ENCODE data around the gene DEFB128.

The DEFB128 gene

GRCh38 chr20:145877-146276, 43.6 kb downstream of the DEFB128 start:
- DNase-seq, result no peak

DNA sequence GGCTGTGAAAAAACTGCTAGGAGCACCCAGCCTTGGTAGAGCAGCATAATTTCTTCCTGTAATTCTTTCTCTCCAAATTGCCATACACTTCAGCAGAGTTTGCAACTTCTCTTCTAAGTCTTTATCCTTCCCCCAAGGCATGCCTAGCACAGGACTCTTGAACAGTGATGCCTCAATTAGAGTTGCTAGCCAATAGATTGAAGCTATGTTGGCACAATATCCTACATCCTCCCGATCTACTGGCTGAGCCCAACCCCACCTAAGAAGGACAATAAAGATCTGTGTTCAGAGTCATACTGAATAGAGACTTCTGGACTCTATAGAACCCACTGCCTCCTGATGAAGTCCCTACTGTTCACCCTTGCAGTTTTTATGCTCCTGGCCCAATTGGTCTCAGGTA, 47.2 kb downstream of the DEFB128 start, which contains the start of gene DEFB126:
Gene DEFB126, plus strand, starts transcription at position 301 of the 400 bp plus-strand sequence. Its CDS starts 39 bp downstream, at position 340.
- DNase-seq, result no peak
